H9 (cell line): Measurements from ENCODE around the gene PLCL1. TPM values are rescaled to one million over a fixed set of nuclear protein-coding genes. Genes with fewer than 3 reads are reported as not detected.

ENCODE experiments used
- DNase-seq: peaks from one replicate; pipeline ENCODE4 v3.0.0-alpha.2; 2017
- H2AFZ ChIP-seq: one replicate; pipeline ENCODE4 v1.6.1; 2013; ENCODE audit warnings: mild to moderate bottlenecking, low read length, control low read depth, moderate library complexity
- H2AK5ac ChIP-seq: 2 replicates; pipeline ENCODE4 v1.6.1; 2013; ENCODE audit warnings: low read length, control low read depth, mixed read lengths; ENCODE audit not compliant: insufficient read length
- H2BK120ac ChIP-seq: one replicate; pipeline ENCODE4 v1.6.1; 2013; ENCODE audit warnings: low read depth, mild to moderate bottlenecking, low read length, control low read depth, inconsistent platforms; ENCODE audit not compliant: poor library complexity, severe bottlenecking
- H2BK12ac ChIP-seq: 2 replicates; pipeline ENCODE4 v1.6.1; 2013; ENCODE audit warnings: low read length, control low read depth, mixed read lengths, low read depth; ENCODE audit not compliant: insufficient read length
- H2BK15ac ChIP-seq: 2 replicates; pipeline ENCODE4 v1.6.1; 2013; ENCODE audit warnings: low read depth, low read length, control low read depth
- H2BK20ac ChIP-seq: one replicate; pipeline ENCODE4 v1.6.1; 2013; ENCODE audit warnings: low read depth, mild to moderate bottlenecking, low read length, control low read depth, inconsistent platforms; ENCODE audit not compliant: poor library complexity, severe bottlenecking
- H2BK5ac ChIP-seq: 2 replicates; pipeline ENCODE4 v1.6.1; 2013; ENCODE audit warnings: low read length, control low read depth, mixed read lengths; ENCODE audit not compliant: insufficient read length
- H3K14ac ChIP-seq: 2 replicates; pipeline ENCODE4 v1.6.1; 2013; ENCODE audit warnings: low read length, control low read depth; ENCODE audit not compliant: insufficient read depth
- H3K18ac ChIP-seq: 2 replicates; pipeline ENCODE4 v1.6.1; 2013; ENCODE audit warnings: low read depth, mild to moderate bottlenecking, mixed read lengths, low read length, control low read depth; ENCODE audit not compliant: insufficient read length
- H3K23ac ChIP-seq: 2 replicates; pipeline ENCODE4 v1.6.1; 2013; ENCODE audit warnings: low read length, control low read depth, mixed read lengths, low read depth; ENCODE audit not compliant: insufficient read length
- H3K23me2 ChIP-seq: 2 replicates; pipeline ENCODE4 v1.6.1; 2013; ENCODE audit warnings: low read depth, mild to moderate bottlenecking, mixed read lengths, low read length, control low read depth; ENCODE audit not compliant: insufficient read length, poor library complexity, severe bottlenecking
- H3K27ac ChIP-seq: 2 replicates; pipeline ENCODE4 v1.5.1; 2013; ENCODE audit warnings: low read length, control low read depth, mixed read lengths, low read depth; ENCODE audit not compliant: insufficient read length
- H3K27me3 ChIP-seq: 2 replicates; pipeline ENCODE4 v1.6.1; 2013; ENCODE audit warnings: low read length, control low read depth, inconsistent platforms; ENCODE audit not compliant: insufficient read depth
- H3K4ac ChIP-seq: 2 replicates; pipeline ENCODE4 v1.6.1; 2013; ENCODE audit warnings: low read depth, mild to moderate bottlenecking, control low read depth, inconsistent platforms, low read length, moderate library complexity
- H3K4me1 ChIP-seq: 2 replicates; pipeline ENCODE4 v1.6.1; 2013; ENCODE audit warnings: low read length, control low read depth, inconsistent platforms; ENCODE audit not compliant: insufficient read depth
- H3K4me2 ChIP-seq: 2 replicates; pipeline ENCODE4 v1.6.1; 2013; ENCODE audit warnings: low read length, control low read depth, mixed read lengths; ENCODE audit not compliant: insufficient read length, insufficient read depth
- H3K56ac ChIP-seq: 2 replicates; pipeline ENCODE4 v1.6.1; 2013; ENCODE audit warnings: low read depth, mild to moderate bottlenecking, mixed read lengths, low read length, control low read depth; ENCODE audit not compliant: insufficient read length
- H3K79me1 ChIP-seq: 2 replicates; pipeline ENCODE4 v1.6.1; 2013; ENCODE audit warnings: low read depth, mild to moderate bottlenecking, moderate library complexity, low read length, control low read depth, inconsistent platforms; ENCODE audit not compliant: insufficient read depth, poor library complexity, severe bottlenecking
- H3K79me2 ChIP-seq: 2 replicates; pipeline ENCODE4 v1.6.1; 2013; ENCODE audit warnings: low read length, control low read depth, inconsistent platforms; ENCODE audit not compliant: insufficient read depth
- H3K9ac ChIP-seq: 2 replicates; pipeline ENCODE4 v1.6.1; 2013; ENCODE audit warnings: low read length, control low read depth, mixed read lengths; ENCODE audit not compliant: insufficient read length; ENCODE audit errors: extremely low read depth
- H3K9me3 ChIP-seq: one replicate; pipeline ENCODE4 v1.6.1; 2013; ENCODE audit warnings: low read depth, low read length, inconsistent platforms; ENCODE audit not compliant: control insufficient read depth
- H3T11ph ChIP-seq: one replicate; pipeline ENCODE4 v1.6.1; 2013; ENCODE audit warnings: mild to moderate bottlenecking, low read length, control low read depth, inconsistent platforms
- H4K20me1 ChIP-seq: one replicate; pipeline ENCODE4 v1.6.1; 2013; ENCODE audit not compliant: control insufficient read depth, insufficient read length, insufficient read depth
- H4K5ac ChIP-seq: 2 replicates; pipeline ENCODE4 v1.6.1; 2013; ENCODE audit warnings: low read depth, mild to moderate bottlenecking, mixed read lengths, low read length, control low read depth; ENCODE audit not compliant: insufficient read length
- H4K8ac ChIP-seq: replicated peaks from 2 replicates; pipeline ENCODE4 v1.6.1; 2013; ENCODE audit warnings: low read length, control low read depth, mixed read lengths, low read depth; ENCODE audit not compliant: insufficient read length
- H4K91ac ChIP-seq: 2 replicates; pipeline ENCODE4 v1.6.1; 2013; ENCODE audit warnings: low read depth, mild to moderate bottlenecking, moderate library complexity, mixed read lengths, low read length, control low read depth; ENCODE audit not compliant: insufficient read length
- H3K27ac Mint-ChIP-seq, 3 experiments: 2 replicates in 2 of 3; 3 replicates in 1 of 3; pipeline ENCODE4 v1.8.0; 2020 to 2021; ENCODE audit warnings: mixed read lengths in 3 of 3, mild to moderate bottlenecking in 1 of 3, moderate library complexity in 1 of 3
- H3K27me3 Mint-ChIP-seq: 2 replicates; pipeline ENCODE4 v1.8.0; 2021; ENCODE audit warnings: low read depth, mild to moderate bottlenecking, moderate library complexity, mixed read lengths
- H3K36me3 Mint-ChIP-seq, 3 experiments: 2 replicates in 2 of 3; 3 replicates in 1 of 3; pipeline ENCODE4 v1.8.0; 2020 to 2021; ENCODE audit warnings: low read depth in 3 of 3, mixed read lengths in 3 of 3; ENCODE audit not compliant: insufficient read depth in 1 of 3
- H3K4me1 Mint-ChIP-seq, 2 experiments: 2 replicates each; pipeline ENCODE4 v1.8.0; 2020; ENCODE audit warnings: mixed read lengths in 2 of 2
- H3K4me3 Mint-ChIP-seq, 2 experiments: 2 replicates in 1 of 2; 3 replicates in 1 of 2; pipeline ENCODE4 v1.8.0; 2020 to 2021; ENCODE audit warnings: mild to moderate bottlenecking in 2 of 2, mixed read lengths in 2 of 2, moderate library complexity in 1 of 2
- H3K9me3 Mint-ChIP-seq, 2 experiments: 2 replicates in 1 of 2; 3 replicates in 1 of 2; pipeline ENCODE4 v1.8.0; 2020; ENCODE audit warnings: mild to moderate bottlenecking in 2 of 2, mixed read lengths in 2 of 2, moderate library complexity in 1 of 2
- WGBS: extraction: QIAGEN DNeasy Blood & Tissue Kit; methylation state at CpG from one replicate; pipeline ENCODE4 v1.1.7; 2013; ENCODE audit warnings: missing lambda C conversion rate, low lambda C conversion rate, mixed read lengths; ENCODE audit not compliant: insufficient read length; ENCODE audit errors: extremely low coverage; 5-methylcytosine and 5-hydroxymethylcytosine counted together
- total RNA-seq: library from RNA; stranded (reverse); gene quantifications from 2 replicates; pipeline ENCODE4 v1.2.1, GENCODE V29; 2021
- TF ChIP-seq, protein P1 (sequence below): fragments of 200-600 bp; sonication (generic); conservative IDR thresholded peaks from 3 replicates; pipeline ENCODE4 v1.8.0; 2021; ENCODE audit warnings: antibody characterized with exemption, mild to moderate bottlenecking

The PLCL1 gene
- total RNA-seq, 1 experiment from 2014 or later, result 0.04 TPM

- no peak overlapping the region for H3K18ac ChIP-seq
- no peak for DNase-seq
- WGBS, result no CpG with 5 or more reads among the region's 3 CpGs
- no peaks in the 10 kb centered on the region for H3K9me3 ChIP-seq
- H3K9ac ChIP-seq, result no peak overlapping the region
- Mint-ChIP-seq H3K4me3 (no peak overlapping the region), H3K9me3 (peaks cover 0 to under 1% of the 10 kb centered on the region in 2 experiments; a peak in 1 of 5 replicates), H3K36me3 (peaks cover 0 to under 1% (median 0%) of the 10 kb centered on the region in 3 experiments; a peak in 1 of 7 replicates), H3K27ac (no peak overlapping the region), H3K4me1 (no peaks in the 10 kb centered on the region), H3K27me3 (no peaks in the 10 kb centered on the region; the same call in 1 of the 2 replicates)
- H3K4ac ChIP-seq, result no peak overlapping the region
- no peak overlapping the region for H2BK12ac ChIP-seq
- no peak overlapping the region for H2BK15ac ChIP-seq
- no peaks in the 10 kb centered on the region for H3K79me2 ChIP-seq
- H3K4me1 ChIP-seq, result no peaks in the 10 kb centered on the region
- H4K20me1 ChIP-seq, result no peaks in the 10 kb centered on the region
- no peak overlapping the region for H2AK5ac ChIP-seq
- no peak overlapping the region for H3K27ac ChIP-seq
- no peak overlapping the region for H3K4me2 ChIP-seq
- H3K27me3 ChIP-seq, result no peaks in the 10 kb centered on the region
- H3K23ac ChIP-seq, result no peak overlapping the region
- H2BK5ac ChIP-seq, result no peak overlapping the region
- H3K14ac ChIP-seq, result no peak overlapping the region
- TF ChIP-seq, protein P1, sequence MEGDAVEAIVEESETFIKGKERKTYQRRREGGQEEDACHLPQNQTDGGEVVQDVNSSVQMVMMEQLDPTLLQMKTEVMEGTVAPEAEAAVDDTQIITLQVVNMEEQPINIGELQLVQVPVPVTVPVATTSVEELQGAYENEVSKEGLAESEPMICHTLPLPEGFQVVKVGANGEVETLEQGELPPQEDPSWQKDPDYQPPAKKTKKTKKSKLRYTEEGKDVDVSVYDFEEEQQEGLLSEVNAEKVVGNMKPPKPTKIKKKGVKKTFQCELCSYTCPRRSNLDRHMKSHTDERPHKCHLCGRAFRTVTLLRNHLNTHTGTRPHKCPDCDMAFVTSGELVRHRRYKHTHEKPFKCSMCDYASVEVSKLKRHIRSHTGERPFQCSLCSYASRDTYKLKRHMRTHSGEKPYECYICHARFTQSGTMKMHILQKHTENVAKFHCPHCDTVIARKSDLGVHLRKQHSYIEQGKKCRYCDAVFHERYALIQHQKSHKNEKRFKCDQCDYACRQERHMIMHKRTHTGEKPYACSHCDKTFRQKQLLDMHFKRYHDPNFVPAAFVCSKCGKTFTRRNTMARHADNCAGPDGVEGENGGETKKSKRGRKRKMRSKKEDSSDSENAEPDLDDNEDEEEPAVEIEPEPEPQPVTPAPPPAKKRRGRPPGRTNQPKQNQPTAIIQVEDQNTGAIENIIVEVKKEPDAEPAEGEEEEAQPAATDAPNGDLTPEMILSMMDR, result no peak
- no peak overlapping the region for H2BK20ac ChIP-seq
- no peak overlapping the region for H4K91ac ChIP-seq
- H4K8ac ChIP-seq, result no peak overlapping the region
- no peak overlapping the region for H3K56ac ChIP-seq
- H4K5ac ChIP-seq, result no peak overlapping the region
- H2BK120ac ChIP-seq, result no peak overlapping the region
- no peaks in the 10 kb centered on the region for H3K79me1 ChIP-seq
- H3T11ph ChIP-seq, result no peak overlapping the region
- no peaks in the 10 kb centered on the region for H3K23me2 ChIP-seq
- no peak overlapping the region for H2AFZ ChIP-seq
Observed at GRCh38 chr2:198146346-198146940, 342.1 kb downstream of the PLCL1 start.
